ENCODE measurements around the gene SLC39A11. TPM values are rescaled to one million over a fixed set of nuclear protein-coding genes. Genes with fewer than 3 reads are reported as not detected.

The SLC39A11 gene
- total and polyA plus RNA-seq, 2 donors (not counting 1 experiment from before 2014, with no cell fraction given): 12.7 to 27.4 TPM

DNA sequence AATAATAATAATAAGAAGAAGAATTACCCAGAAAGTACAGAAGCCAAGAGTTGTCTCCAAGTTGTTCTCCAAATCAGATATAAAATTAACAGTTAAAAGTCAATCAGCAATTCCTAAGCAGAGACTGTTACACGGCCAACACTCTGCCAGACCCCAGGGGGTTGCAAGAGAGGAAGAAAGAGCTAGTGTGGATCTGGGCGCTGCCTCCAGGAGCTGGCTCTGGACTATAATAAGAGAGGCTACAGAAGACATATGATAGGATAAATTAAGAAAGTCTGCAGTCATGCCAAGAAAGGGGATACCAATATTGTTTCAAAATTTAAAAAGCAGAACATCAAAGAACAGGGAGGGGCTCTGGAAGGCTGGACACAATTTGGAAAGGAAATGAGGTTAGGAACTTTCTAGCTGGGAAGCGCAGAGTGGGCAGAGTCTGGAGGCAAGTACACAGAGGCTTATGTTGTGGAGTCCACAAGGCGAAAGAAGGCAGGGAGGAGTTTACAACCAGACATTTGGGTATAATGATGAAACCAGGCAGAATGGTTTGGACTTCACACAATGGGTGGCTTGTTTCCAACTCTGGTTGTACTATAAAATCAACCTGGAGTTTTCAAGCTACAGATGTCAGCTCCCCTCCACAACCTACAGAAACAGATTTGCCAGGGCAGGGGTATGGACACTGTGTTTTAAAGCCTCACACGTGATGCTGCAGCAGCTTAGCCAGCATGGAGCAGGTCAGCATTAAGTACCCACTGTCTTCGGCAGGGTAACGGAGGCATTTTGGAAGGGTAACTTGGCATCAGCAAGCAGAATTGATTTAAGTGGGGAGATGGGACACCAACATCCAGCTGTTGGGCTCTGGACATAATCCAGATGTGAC lies 49.4 kb downstream of the SLC39A11 start:
- Histone ChIP-seq H3K4me2 (ENCODE audit: extremely low read depth, insufficient read depth, low read length) (peak overlapping the region; percentile 67), H2AFZ (ENCODE audit: low read length) (no peak overlapping the region), H3K36me3 (ENCODE audit: control insufficient read depth, insufficient read depth, low read length) (no peaks in the 10 kb centered on the region), H3K4me3 (replicated peaks in 1 of 4; ENCODE audit: control extremely low read depth in 1 of 4, insufficient read depth in 1 of 4, low read depth in 3 of 4, low read length in 4 of 4) (peak overlapping the region in 1 of 4 experiments; percentile 0), H3K9ac (ENCODE audit: insufficient read depth, low read length) (no peak overlapping the region), H3K79me2 (ENCODE audit: control insufficient read depth, insufficient read depth, low read length) (no peaks in the 10 kb centered on the region), H4K20me1 (ENCODE audit: control insufficient read depth, extremely low read depth, insufficient read depth, low read length) (no peaks in the 10 kb centered on the region), H3K27me3 (ENCODE audit: control insufficient read depth, insufficient read depth, low read length) (no peaks in the 10 kb centered on the region), H3K27ac (ENCODE audit: insufficient read depth, low read length) (peak overlapping the region; percentile 30), H3K9me3 (ENCODE audit: control insufficient read depth, insufficient read depth, low read depth, low read length) (no peaks in the 10 kb centered on the region), H3K4me1 (ENCODE audit: control insufficient read depth, extremely low read depth, insufficient read depth, low read length) (peaks cover 5% of the 10 kb centered on the region)
- TF ChIP-seq EZH2 (IDR thresholded peaks at IDR 0.05; ENCODE audit: low read length, missing control alignments): no peak
- TF ChIP-seq, protein P1, sequence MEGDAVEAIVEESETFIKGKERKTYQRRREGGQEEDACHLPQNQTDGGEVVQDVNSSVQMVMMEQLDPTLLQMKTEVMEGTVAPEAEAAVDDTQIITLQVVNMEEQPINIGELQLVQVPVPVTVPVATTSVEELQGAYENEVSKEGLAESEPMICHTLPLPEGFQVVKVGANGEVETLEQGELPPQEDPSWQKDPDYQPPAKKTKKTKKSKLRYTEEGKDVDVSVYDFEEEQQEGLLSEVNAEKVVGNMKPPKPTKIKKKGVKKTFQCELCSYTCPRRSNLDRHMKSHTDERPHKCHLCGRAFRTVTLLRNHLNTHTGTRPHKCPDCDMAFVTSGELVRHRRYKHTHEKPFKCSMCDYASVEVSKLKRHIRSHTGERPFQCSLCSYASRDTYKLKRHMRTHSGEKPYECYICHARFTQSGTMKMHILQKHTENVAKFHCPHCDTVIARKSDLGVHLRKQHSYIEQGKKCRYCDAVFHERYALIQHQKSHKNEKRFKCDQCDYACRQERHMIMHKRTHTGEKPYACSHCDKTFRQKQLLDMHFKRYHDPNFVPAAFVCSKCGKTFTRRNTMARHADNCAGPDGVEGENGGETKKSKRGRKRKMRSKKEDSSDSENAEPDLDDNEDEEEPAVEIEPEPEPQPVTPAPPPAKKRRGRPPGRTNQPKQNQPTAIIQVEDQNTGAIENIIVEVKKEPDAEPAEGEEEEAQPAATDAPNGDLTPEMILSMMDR (conservative IDR thresholded peaks at IDR 0.05 in 1 of 2, IDR thresholded peaks at IDR 0.05 in 1 of 2; ENCODE audit: low read depth in 1 of 2, low read length in 2 of 2): no peak
- peak; percentile 52 to 84 for DNase-seq (ENCODE audit: low read depth in 2 of 2)

- Histone ChIP-seq H3K27ac (ENCODE audit: insufficient read depth, low read length) (no peak overlapping the region), H2AFZ (ENCODE audit: low read length) (no peak overlapping the region), H3K9ac (ENCODE audit: insufficient read depth, low read length) (no peak overlapping the region), H3K79me2 (ENCODE audit: control insufficient read depth, insufficient read depth, low read length) (no peaks in the 10 kb centered on the region), H3K27me3 (ENCODE audit: control insufficient read depth, insufficient read depth, low read length) (no peaks in the 10 kb centered on the region), H3K9me3 (ENCODE audit: control insufficient read depth, insufficient read depth, low read depth, low read length) (no peaks in the 10 kb centered on the region), H4K20me1 (ENCODE audit: control insufficient read depth, extremely low read depth, insufficient read depth, low read length) (no peaks in the 10 kb centered on the region), H3K36me3 (ENCODE audit: control insufficient read depth, insufficient read depth, low read length) (no peaks in the 10 kb centered on the region), H3K4me1 (ENCODE audit: control insufficient read depth, extremely low read depth, insufficient read depth, low read length) (peaks cover 5% of the 10 kb centered on the region), H3K4me3 (replicated peaks in 1 of 4; ENCODE audit: control extremely low read depth in 1 of 4, insufficient read depth in 1 of 4, low read depth in 3 of 4, low read length in 4 of 4) (no peak overlapping the region), H3K4me2 (ENCODE audit: extremely low read depth, insufficient read depth, low read length) (no peak overlapping the region)
- no peak for TF ChIP-seq EZH2 (IDR thresholded peaks at IDR 0.05; ENCODE audit: low read length, missing control alignments)
- TF ChIP-seq, protein P1 (conservative IDR thresholded peaks at IDR 0.05 in 1 of 2, IDR thresholded peaks at IDR 0.05 in 1 of 2; ENCODE audit: low read depth in 1 of 2, low read length in 2 of 2): no peak
- DNase-seq (ENCODE audit: low read depth in 2 of 2): no peak
These were observed 50.3 kb downstream of the SLC39A11 start for GRCh38 chr17:73042225-73042624.

GRCh38 chr17:73039282-73039681 lies 53.2 kb downstream of the SLC39A11 start:
- H4K20me1 ChIP-seq (ENCODE audit: control insufficient read depth, extremely low read depth, insufficient read depth, low read length): no peaks in the 10 kb centered on the region
- no peaks in the 10 kb centered on the region for H3K27me3 ChIP-seq (ENCODE audit: control insufficient read depth, insufficient read depth, low read length)
- H3K4me1 ChIP-seq (ENCODE audit: control insufficient read depth, extremely low read depth, insufficient read depth, low read length): peaks cover 5% of the 10 kb centered on the region
- TF ChIP-seq, protein P1 (conservative IDR thresholded peaks at IDR 0.05 in 1 of 2, IDR thresholded peaks at IDR 0.05 in 1 of 2; ENCODE audit: low read depth in 1 of 2, low read length in 2 of 2): no peak
- no peak for TF ChIP-seq EZH2 (IDR thresholded peaks at IDR 0.05; ENCODE audit: low read length, missing control alignments)
- no peak overlapping the region for H3K27ac ChIP-seq (ENCODE audit: insufficient read depth, low read length)
- no peak overlapping the region for H3K4me3 ChIP-seq (replicated peaks in 1 of 4; ENCODE audit: control extremely low read depth in 1 of 4, insufficient read depth in 1 of 4, low read depth in 3 of 4, low read length in 4 of 4)
- H3K4me2 ChIP-seq (ENCODE audit: extremely low read depth, insufficient read depth, low read length): no peak overlapping the region
- H2AFZ ChIP-seq (ENCODE audit: low read length): no peak overlapping the region
- H3K9me3 ChIP-seq (ENCODE audit: control insufficient read depth, insufficient read depth, low read depth, low read length): no peaks in the 10 kb centered on the region
- peak in 1 of 2 donors; percentile 10 for DNase-seq (ENCODE audit: low read depth in 2 of 2)
- no peaks in the 10 kb centered on the region for H3K79me2 ChIP-seq (ENCODE audit: control insufficient read depth, insufficient read depth, low read length)
- no peak overlapping the region for H3K9ac ChIP-seq (ENCODE audit: insufficient read depth, low read length)
- no peaks in the 10 kb centered on the region for H3K36me3 ChIP-seq (ENCODE audit: control insufficient read depth, insufficient read depth, low read length)

Data from fibroblast of lung (primary cell).